ENCODE data around the gene ACADVL. TPM values are rescaled to one million over a fixed set of nuclear protein-coding genes. Genes with fewer than 3 reads are reported as not detected.

Gene ACADVL
- total RNA-seq, 1 donor from 2014 or later = 281 TPM

DNA sequence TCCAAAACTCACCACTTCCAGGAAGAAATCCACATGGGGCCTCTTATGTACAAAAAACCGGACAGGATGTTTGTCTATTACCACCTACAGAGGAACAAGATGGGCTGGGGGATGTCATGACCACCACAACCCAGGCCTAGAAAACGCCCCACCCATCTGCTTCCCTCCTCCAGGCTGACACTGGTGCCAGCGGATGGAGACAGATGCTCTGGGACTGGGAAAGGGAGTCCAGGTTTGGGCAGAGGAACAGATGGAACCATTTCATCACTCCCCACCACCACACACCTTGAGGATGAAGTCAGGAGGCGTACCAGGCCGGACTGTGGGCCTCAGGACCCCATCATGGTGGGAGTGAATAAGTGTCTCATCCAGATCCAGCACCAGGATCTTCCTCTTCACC lies 27.0 kb downstream of the ACADVL start:
- Mint-ChIP-seq H3K4me1 (ENCODE audit: unreplicated experiment) (peaks cover 34% of the 10 kb centered on the region), H3K36me3 (ENCODE audit: low read depth, unreplicated experiment) (peaks cover 35% of the 10 kb centered on the region), H3K27ac (ENCODE audit: unreplicated experiment) (no peak overlapping the region), H3K9me3 (ENCODE audit: unreplicated experiment) (no peaks in the 10 kb centered on the region), H3K4me3 (ENCODE audit: unreplicated experiment) (peak overlapping the region; percentile 80), H3K27me3 (ENCODE audit: unreplicated experiment) (peaks cover 13% of the 10 kb centered on the region)
- TF ChIP-seq, protein P1, sequence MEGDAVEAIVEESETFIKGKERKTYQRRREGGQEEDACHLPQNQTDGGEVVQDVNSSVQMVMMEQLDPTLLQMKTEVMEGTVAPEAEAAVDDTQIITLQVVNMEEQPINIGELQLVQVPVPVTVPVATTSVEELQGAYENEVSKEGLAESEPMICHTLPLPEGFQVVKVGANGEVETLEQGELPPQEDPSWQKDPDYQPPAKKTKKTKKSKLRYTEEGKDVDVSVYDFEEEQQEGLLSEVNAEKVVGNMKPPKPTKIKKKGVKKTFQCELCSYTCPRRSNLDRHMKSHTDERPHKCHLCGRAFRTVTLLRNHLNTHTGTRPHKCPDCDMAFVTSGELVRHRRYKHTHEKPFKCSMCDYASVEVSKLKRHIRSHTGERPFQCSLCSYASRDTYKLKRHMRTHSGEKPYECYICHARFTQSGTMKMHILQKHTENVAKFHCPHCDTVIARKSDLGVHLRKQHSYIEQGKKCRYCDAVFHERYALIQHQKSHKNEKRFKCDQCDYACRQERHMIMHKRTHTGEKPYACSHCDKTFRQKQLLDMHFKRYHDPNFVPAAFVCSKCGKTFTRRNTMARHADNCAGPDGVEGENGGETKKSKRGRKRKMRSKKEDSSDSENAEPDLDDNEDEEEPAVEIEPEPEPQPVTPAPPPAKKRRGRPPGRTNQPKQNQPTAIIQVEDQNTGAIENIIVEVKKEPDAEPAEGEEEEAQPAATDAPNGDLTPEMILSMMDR (IDR thresholded peaks at IDR 0.05; ENCODE audit: unreplicated experiment) = no peak
- DNase-seq (ENCODE audit: low spot score) = no peak

DNA sequence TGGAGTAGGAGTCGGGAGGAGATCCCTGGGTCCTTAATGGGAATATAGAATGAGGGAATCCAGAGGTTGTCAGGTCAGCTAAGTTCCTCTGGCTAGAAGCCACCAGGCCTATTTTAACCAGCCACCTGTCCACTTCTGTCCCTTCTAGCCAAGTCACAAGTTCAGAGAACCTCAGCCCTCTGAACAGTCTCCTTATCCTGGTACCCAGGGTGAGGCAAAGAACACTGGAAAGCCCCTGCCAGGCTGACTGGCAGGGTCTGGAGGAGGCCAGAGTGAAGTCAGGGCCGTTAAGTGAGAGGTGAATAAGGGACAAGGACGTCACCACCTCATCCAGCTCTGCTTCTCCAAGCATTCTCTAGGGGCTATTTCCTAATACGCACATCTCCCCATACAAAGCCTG lies 29.1 kb downstream of the ACADVL start:
- Mint-ChIP-seq H3K4me3 (ENCODE audit: unreplicated experiment) (peak overlapping the region; percentile 82), H3K27me3 (ENCODE audit: unreplicated experiment) (peaks cover 10% of the 10 kb centered on the region), H3K4me1 (ENCODE audit: unreplicated experiment) (peaks cover 33% of the 10 kb centered on the region), H3K36me3 (ENCODE audit: low read depth, unreplicated experiment) (peaks cover 33% of the 10 kb centered on the region), H3K27ac (ENCODE audit: unreplicated experiment) (peak overlapping the region; percentile 72), H3K9me3 (ENCODE audit: unreplicated experiment) (no peaks in the 10 kb centered on the region)
- TF ChIP-seq, protein P1 (IDR thresholded peaks at IDR 0.05; ENCODE audit: unreplicated experiment) = no peak
- DNase-seq (ENCODE audit: low spot score) = no peak

DNA sequence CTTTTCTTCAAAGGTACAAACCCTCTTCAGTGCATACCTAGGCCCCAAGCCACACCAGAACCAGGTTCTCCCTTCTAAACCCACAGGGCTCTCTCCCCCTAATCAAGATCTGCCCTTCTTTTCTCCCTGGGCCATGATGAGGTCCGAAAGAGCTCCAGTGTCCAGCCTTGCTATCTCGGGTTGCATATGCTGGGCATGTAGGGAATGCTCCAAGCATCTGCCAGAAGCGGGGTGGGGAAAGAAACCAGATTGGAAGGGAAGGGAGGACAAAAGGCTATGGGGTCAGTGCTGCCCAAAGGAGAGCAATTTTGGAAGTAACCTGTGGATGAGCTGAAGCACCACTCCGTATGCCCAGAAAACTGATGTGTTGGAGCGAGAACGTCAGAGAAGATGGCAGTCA lies 29.5 kb downstream of the ACADVL start:
- peaks cover 10% of the 10 kb centered on the region for H3K27me3 Mint-ChIP-seq (ENCODE audit: unreplicated experiment)
- peaks cover 33% of the 10 kb centered on the region for H3K4me1 Mint-ChIP-seq (ENCODE audit: unreplicated experiment)
- TF ChIP-seq, protein P1 (IDR thresholded peaks at IDR 0.05; ENCODE audit: unreplicated experiment) = no peak
- peak overlapping the region; percentile 82 for H3K4me3 Mint-ChIP-seq (ENCODE audit: unreplicated experiment)
- peak overlapping the region; percentile 72 for H3K27ac Mint-ChIP-seq (ENCODE audit: unreplicated experiment)
- no peak for DNase-seq (ENCODE audit: low spot score)
- no peaks in the 10 kb centered on the region for H3K9me3 Mint-ChIP-seq (ENCODE audit: unreplicated experiment)
- H3K36me3 Mint-ChIP-seq (ENCODE audit: low read depth, unreplicated experiment) = peaks cover 33% of the 10 kb centered on the region

DNA sequence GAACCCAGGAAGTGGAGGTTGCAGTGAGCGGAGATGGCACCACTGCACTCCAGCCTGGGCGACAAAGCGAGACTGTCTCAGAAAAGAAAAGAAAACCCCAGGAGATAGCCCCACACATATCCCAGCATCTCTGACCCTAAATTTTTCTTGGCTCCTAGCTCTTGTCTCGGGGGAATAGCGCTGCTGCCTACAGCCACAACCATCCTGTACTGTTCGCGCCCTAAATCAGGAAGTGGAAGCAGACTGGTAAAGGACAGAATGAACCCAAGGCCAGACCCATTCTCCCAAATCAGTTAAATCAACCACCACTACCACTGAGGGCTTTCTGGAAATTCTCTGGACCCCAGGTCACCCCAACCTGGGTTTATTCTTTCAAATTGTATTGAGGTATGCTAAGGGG lies 30.1 kb downstream of the ACADVL start:
- peaks cover 32% of the 10 kb centered on the region for H3K36me3 Mint-ChIP-seq (ENCODE audit: low read depth, unreplicated experiment)
- H3K4me1 Mint-ChIP-seq (ENCODE audit: unreplicated experiment) = peaks cover 33% of the 10 kb centered on the region
- H3K4me3 Mint-ChIP-seq (ENCODE audit: unreplicated experiment) = peak overlapping the region; percentile 93
- no peak for DNase-seq (ENCODE audit: low spot score)
- TF ChIP-seq, protein P1 (IDR thresholded peaks at IDR 0.05; ENCODE audit: unreplicated experiment) = no peak
- peaks cover 12% of the 10 kb centered on the region for H3K27me3 Mint-ChIP-seq (ENCODE audit: unreplicated experiment)
- H3K27ac Mint-ChIP-seq (ENCODE audit: unreplicated experiment) = no peak overlapping the region
- no peaks in the 10 kb centered on the region for H3K9me3 Mint-ChIP-seq (ENCODE audit: unreplicated experiment)

DNA sequence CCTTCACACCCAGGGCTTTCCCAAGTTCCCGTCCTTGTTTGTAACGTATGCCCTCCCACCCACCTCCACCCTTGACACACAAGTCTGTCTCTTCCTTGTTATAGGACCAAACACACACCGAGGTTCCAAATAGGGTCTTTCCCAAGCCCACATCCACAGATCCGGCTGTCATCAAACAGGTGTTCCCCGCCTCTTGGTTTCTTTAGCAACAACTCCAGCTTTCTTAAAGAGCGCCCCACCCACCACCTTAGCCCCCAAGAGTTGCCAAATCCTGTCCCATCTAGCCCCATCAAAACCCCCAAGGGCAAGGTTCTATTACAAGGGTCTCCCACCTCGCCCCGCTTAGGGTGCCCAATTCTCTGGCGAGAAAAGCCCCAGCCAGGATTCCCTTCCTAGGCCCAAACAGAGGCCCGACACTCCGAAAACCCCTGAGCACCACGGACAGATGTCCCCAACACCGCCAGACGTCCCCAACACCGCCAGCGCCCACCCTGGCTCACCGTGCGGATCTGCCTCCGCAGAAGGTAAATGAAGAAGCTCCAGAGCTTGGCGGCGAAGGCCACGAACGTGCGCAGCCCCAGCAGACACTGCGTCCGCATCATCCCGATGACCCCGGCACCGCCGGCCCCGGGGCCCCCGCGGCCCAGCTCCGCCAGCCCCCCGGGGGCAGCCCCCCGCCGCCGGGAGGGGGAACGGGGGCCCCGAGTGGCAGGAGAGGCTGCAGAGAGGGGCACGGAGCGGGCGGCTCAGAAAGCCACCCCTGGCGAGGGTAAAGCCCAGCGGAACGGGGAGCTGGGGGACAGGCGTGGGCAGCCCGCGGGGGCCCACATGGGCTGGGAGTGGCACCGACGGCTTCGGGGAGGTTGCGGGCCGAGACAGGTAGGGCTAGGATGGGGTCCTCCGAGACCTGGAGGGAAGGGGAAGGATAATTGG lies 31.2 kb downstream of the ACADVL start:
- H3K27me3 Mint-ChIP-seq (ENCODE audit: unreplicated experiment) = peaks cover 12% of the 10 kb centered on the region
- no peak for DNase-seq (ENCODE audit: low spot score)
- peaks cover 30% of the 10 kb centered on the region for H3K36me3 Mint-ChIP-seq (ENCODE audit: low read depth, unreplicated experiment)
- peak overlapping the region; percentile 93 for H3K4me3 Mint-ChIP-seq (ENCODE audit: unreplicated experiment)
- H3K4me1 Mint-ChIP-seq (ENCODE audit: unreplicated experiment) = peaks cover 33% of the 10 kb centered on the region
- TF ChIP-seq, protein P1 (IDR thresholded peaks at IDR 0.05; ENCODE audit: unreplicated experiment) = no peak
- H3K9me3 Mint-ChIP-seq (ENCODE audit: unreplicated experiment) = no peaks in the 10 kb centered on the region
- peak overlapping the region; percentile 96 for H3K27ac Mint-ChIP-seq (ENCODE audit: unreplicated experiment)

Data from endothelial cell (in vitro differentiated cells).